ENCODE measurements around the gene GSK3A.

- TF ChIP-seq CTCF (IDR thresholded peaks at IDR 0.05; ENCODE audit: low read depth, low read length) (no peak), EZH2phosphoT487 (IDR thresholded peaks at IDR 0.05; ENCODE audit: low read depth) (no peak)
These were observed 48.7 kb downstream of the GSK3A start for GRCh38 chr19:42193706-42194105.
